HG03558 (cell line): Measurements from ENCODE around the gene SPATA12.

Source experiments
- ATAC-seq: cut with Tn5 transposase; IDR thresholded peaks from one replicate; pipeline ENCODE4 v1.9.1; 2021; ENCODE audit warnings: moderate number of reproducible peaks; ENCODE audit not compliant: unreplicated experiment; ENCODE audit errors: extremely low read depth

SPATA12 gene

GRCh38 chr3:57109437-57110199 lies 49.2 kb downstream of the SPATA12 start:
- no peak for ATAC-seq

GRCh38 chr3:57110214-57110613 lies 49.8 kb downstream of the SPATA12 start:
- no peak for ATAC-seq

- no peak for ATAC-seq
Observed at GRCh38 chr3:57110798-57111197, 50.3 kb downstream of the SPATA12 start.

GRCh38 chr3:57112206-57112605 lies 51.7 kb downstream of the SPATA12 start:
- ATAC-seq, result no peak

- no peak for ATAC-seq
Observed at GRCh38 chr3:57116501-57116900, 56.0 kb downstream of the SPATA12 start.

GRCh38 chr3:57118254-57118653 lies 57.8 kb downstream of the SPATA12 start:
- no peak for ATAC-seq

- ATAC-seq, result no peak
Observed at GRCh38 chr3:57120040-57120439, 59.6 kb downstream of the SPATA12 start.

- ATAC-seq, result no peak
Observed at GRCh38 chr3:57120451-57121174, 60.1 kb downstream of the SPATA12 start.
